Left kidney (tissue), 2 donors: Measurements from ENCODE around the gene RPL10. TPM values are rescaled to one million over a fixed set of nuclear protein-coding genes. Genes with fewer than 3 reads are reported as not detected.

Experiments used
- DNase-seq: peaks from one replicate; pipeline ENCODE4 v3.0.0-alpha.2; 2013
- polyA plus RNA-seq: library from polyadenylated mRNA; unstranded; fragments of 120-200 nt; gene quantifications from one replicate; pipeline ENCODE4 v1.2.1, GENCODE V29; 2013; ENCODE audit not compliant: insufficient read length

Gene RPL10
- polyA plus RNA-seq, 1 donor = 2,735 TPM

DNA sequence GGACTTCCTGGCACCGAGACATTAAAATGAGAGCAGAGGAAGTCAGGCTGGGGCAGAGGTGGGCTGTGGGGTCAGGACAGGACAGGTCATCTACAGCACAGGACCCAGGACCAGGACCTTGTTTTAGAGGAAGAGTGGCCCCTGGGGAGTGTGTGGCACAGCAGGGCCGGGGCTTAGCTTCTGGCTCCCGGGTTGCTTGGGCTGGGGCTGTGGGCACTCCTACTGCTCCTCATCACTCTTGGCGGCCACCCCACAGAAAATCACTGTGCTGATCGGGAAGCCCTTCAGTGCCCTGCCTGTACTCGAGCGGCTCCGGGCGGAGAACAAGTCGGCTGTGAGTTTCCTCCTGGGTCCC, 22.2 kb downstream of the RPL10 start:
- no peak for DNase-seq

DNA sequence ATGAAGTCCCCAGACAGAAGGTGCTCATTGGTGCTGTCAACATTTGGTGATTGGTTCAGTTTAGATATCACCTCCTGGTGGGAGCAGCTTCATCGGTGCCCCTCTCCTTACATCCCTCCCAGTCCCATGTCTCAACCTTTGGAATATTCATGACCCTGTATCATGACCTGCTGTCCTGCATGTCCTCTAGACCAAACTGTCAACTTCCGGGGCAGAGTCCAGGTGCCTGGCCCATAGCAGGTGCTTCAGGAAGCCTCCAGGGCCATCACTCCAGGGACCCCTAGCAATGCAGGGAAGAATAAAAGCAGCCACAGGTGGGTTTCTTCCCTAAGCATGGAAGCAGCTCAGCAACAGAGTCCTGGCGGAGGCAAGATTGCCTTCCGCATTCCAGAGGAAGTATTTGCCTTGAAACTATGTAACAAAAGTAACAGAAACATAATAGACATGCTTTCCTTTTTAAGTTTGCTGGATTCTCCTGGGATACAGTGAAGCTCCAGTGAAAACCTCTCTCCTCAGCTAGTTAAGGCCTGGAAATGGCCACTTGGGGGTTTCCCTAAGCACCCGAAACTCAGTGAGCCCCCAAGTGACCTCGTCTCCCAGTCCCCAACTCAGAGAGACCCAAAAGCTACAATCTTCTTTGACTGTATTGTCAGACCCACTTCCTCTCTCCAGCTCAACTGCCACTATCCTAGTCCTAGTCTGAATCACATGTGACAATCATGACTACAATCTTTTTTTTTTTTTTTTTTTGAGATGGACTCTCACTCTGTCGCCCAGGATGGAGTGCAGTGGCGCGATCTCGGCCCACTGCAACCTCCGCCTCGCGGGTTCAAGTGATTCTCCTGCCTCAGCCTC, 29.0 kb downstream of the RPL10 start:
- DNase-seq = no peak

DNA sequence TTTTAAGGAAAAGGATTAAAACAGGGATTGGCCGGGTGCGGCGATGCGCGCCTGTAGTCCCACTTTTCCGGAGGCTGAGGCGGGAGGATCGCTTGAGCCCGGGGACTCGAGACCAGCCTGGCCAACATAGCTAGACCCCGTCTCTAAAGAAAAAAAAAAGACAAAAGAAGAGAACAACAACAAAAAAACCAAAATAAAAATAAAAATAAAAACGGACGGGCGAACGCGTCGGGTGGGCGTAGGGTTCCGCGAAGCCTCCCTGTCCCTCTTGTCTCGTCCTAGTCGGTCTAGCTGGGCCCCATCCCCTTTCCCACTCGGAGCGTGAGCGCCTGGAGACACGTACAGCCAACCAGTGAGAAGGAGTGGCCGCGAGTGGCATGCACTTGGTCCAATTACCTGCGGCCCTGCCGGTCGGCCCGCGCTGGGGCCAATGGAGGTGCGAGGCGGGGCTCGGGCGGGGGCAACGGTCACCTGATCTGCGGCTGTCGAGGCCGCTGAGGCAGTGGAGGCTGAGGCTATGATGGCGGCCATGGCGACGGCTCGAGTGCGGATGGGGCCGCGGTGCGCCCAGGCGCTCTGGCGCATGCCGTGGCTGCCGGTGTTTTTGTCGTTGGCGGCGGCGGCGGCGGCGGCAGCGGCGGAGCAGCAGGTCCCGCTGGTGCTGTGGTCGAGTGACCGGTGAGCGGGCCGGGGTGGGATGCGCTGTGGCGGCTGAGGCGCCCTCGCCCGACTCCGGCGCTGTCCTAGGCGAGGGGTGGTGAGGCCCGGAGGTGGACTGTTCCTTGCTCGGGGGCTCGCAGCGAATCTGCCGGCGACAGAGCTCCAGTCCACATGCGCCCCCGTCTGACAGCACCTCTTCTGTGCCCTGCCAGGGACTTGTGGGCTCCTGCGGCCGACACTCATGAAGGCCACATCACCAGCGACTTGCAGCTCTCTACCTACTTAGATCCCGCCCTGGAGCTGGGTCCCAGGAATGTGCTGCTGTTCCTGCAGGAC, 30.3 kb downstream of the RPL10 start, which contains the start of gene ATP6AP1:
TSS of gene ATP6AP1 (plus strand) at position 502 of the 996 bp plus-strand sequence. CDS start at position 518, 16 bp downstream.
- peak; percentile 88 for DNase-seq

DNA sequence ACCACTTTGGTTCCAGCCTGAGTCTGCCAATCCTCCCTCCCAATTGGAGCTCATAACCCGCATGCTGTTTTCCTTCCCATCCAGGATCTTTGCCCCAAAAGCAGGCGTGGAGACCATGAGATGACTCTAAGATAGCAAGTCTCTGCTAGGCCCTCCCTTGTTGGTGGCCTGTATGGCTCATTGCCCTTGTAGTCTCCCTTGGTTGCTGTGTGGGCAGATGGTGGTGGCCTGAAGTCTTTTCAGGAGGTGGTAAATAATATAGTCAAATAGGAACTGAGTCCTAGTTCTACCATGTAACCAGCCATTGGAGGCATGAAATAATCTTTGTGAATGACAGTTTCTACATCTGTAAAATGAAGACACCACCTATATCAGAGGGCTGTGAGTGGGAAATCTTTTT, 31.5 kb downstream of the RPL10 start:
- DNase-seq = no peak

DNA sequence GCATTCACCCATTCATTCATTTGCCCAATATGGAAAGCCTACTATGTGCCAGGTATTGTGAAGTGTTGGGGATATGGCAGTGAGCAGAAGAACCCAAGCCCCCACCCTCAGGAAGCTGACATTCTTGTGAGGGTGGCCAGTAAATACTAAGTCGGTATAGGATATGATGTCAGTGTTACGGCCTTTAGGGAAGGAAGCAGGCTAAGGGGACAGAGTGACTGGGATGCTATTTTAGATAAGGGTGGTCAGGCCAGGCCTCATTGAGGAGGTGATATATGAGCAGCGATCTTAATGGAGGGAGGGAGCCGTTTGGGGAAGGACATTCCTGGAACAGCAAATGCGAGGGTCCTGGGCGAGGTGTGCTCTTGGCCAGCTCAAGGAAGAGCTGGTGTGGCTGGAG, 32.3 kb downstream of the RPL10 start:
- DNase-seq = no peak

DNA sequence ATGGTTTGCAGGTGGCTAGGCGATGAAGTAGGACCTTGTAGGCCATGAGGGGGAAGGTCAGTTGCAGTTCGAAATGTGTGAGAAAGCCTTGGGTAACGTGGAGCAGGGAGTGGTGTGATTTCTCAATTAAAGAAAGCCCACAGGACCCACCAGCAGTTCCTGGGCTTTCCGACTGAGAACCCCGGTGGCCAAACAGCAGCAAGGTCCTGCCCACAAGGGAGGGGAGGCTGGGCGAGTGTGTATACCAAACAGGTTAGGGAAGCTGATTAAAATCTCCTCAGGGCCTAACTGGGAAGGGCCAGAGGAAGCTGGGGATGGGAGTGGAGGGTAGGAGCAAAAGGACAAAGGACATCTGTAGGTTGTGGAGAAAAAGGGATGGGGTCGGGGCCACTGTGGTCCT, 32.7 kb downstream of the RPL10 start:
- no peak for DNase-seq

DNA sequence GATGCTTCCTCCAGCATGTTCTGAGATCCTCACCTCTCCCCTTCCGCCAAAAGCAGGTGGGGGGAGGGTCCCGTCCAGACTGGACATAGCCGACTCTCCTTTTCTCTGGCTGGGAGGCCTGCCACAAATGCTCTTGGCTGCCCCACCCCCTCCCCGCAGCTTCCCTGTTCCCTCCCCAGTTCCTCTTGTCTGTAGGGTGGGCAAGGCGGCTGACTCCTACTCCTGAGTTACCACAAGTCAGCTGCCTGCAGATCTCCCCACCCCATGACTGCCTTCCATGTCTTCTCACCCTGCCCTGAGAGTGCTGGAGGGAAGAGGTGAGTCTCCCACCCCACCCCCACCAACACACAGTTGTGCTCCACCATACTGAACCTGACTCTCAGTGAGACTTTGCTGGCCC, 33.2 kb downstream of the RPL10 start:
- DNase-seq = no peak

DNA sequence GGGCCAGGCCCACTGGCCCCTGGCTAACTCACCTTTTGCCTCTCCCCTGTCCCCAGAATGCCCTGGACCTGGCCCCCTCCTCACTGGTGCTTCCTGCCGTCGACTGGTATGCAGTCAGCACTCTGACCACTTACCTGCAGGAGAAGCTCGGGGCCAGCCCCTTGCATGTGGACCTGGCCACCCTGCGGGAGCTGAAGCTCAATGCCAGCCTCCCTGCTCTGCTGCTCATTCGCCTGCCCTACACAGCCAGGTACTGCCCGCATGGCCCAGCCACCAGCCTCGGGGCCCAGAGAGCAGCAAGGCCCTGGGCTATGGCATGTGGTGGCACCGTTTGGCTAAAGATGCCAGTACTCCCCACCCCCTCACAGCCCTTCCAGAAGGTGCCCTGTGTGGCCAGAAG, 34.0 kb downstream of the RPL10 start:
- no peak for DNase-seq

DNA sequence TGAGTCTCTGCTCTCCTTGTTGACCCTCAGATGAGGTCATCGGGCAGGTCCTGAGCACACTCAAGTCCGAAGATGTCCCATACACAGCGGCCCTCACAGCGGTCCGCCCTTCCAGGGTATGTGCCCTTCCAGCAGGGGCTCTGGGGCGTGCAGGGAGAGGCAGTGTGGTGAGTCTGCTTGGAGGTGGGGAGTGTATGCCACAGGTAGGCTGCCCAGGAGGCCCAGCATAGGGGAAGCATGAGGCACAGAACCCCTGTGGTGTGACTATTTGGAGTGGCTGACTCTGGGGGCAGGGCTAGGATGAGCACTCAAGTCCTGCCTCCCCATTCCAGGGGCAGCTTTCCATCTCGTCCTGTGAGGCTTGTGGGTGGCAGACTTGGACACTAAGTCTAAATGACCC, 35.4 kb downstream of the RPL10 start:
- DNase-seq = no peak

DNA sequence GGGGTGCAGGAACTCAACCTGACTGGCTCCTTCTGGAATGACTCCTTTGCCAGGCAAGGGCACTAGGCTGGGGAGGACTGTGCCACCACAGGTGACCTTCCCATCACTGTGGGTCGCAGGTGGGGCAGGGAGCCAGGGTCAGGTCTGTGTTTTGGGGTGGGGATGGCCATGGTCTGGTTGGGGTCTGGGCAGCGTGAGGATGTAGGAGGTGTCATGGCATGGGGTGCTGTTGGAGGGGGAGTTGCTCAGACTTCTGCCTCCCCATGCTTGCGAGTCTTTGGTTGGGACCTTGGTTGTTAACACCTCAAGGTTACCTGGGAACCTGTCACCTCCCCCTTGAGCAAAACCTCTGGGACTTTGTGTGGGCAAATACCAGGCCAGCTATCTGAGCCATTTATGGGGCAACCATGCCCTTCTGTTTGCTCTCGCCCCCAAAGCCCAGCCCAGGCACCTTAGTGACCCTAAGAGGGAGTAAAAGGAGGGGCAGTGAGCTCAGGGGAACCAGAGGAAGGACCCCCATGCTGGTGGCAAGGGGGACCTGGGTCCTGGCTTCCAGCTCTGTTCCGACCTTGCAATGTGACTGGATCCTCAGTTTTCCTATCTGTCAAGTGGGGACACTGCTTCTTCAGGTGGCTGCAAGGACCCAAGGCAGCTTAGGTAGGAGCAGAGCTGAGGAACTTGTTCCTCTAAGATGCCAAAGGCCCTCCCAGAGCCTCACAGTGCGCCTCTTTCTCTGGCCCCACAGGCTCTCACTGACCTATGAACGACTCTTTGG, 36.4 kb downstream of the RPL10 start:
- DNase-seq = no peak

DNA sequence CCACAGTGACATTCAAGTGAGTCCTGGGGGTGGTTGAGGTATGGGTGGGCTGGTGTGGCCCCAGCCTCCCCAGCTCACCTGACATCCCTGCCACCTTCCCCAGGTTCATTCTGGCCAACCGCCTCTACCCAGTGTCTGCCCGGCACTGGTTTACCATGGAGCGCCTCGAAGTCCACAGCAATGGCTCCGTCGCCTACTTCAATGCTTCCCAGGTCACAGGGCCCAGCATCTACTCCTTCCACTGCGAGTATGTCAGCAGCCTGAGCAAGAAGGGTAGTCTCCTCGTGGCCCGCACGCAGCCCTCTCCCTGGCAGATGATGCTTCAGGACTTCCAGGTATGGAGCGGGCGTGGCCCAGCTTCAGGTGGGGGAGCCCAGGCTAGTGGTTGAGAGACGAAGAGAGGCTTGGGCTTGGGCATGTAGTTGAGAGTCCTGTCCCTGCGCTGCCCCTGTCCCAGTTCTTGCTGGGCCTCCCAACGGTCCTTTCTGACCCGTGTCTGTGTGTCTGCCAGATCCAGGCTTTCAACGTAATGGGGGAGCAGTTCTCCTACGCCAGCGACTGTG, 37.1 kb downstream of the RPL10 start:
- no peak for DNase-seq

DNA sequence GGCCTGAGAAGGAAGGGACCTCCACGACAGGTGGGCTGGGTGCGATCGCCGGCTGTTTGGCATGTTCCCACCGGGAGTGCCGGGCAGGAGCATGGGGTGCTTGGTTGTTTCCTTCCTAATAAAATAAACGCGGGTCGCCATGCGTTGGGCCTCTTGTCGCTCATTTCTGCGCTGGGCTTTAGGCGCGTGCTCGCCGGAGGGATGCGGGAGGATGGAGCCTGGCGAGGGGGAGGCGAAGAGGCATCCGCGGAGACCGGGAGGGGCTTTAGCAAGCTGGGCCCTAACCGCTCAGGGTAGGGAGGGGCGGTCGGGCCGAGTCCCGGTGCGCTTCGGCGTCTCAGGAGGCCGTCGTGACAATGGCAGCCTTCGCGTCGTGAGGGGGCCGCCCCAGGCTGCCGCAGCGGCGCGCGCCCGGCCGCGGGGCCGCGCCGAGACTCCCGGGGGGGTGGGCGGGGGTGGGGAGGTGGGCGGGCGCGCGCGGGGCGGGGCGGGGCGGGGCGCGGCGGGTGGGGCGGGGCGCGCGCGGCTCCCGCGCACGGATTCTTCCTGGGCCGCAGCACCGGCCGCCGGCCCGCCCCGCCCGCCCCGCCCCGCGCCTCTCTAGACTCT, 38.3 kb downstream of the RPL10 start:
- DNase-seq = no peak

DNA sequence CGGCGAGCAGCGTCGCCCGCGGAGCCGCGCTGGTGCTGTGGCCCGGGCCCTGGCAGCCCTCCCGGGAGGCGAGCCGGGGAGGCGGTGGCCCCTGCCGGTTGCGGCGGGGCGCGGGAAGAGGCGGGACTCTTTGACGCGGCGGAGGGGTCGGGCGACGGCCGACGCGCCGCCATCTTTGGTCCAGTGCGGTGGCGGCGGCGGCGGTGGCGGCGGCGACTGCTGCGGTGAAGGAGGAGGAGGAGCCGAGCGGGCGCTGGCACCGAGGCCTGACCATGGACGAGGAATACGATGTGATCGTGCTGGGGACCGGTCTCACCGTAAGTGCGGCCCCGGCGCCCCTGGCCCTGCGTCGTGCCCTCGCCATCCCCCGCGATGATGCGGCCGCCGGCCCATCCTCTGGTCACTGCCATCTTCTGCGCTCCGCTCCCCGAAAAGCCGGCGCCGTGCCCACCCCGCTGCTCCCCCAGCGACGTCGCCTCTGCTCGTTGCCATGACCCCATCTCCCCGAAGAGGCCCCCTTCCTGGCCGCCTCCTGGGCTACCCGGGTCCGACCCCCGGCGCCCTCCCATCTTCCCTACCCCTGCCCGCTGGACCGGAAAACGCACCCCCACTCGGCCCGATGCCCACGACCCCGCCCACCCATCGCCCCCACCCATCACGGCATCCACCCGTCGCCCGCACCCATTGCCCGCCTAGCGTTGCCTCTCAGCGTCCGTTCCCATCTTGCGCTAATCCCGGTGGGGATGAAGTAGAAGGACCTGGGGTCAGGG, 39.0 kb downstream of the RPL10 start, which contains the start of gene GDI1:
TSS of gene GDI1 (plus strand) at position 172 of the 770 bp plus-strand sequence. CDS start at position 273, 101 bp downstream.
- DNase-seq = no peak

DNA sequence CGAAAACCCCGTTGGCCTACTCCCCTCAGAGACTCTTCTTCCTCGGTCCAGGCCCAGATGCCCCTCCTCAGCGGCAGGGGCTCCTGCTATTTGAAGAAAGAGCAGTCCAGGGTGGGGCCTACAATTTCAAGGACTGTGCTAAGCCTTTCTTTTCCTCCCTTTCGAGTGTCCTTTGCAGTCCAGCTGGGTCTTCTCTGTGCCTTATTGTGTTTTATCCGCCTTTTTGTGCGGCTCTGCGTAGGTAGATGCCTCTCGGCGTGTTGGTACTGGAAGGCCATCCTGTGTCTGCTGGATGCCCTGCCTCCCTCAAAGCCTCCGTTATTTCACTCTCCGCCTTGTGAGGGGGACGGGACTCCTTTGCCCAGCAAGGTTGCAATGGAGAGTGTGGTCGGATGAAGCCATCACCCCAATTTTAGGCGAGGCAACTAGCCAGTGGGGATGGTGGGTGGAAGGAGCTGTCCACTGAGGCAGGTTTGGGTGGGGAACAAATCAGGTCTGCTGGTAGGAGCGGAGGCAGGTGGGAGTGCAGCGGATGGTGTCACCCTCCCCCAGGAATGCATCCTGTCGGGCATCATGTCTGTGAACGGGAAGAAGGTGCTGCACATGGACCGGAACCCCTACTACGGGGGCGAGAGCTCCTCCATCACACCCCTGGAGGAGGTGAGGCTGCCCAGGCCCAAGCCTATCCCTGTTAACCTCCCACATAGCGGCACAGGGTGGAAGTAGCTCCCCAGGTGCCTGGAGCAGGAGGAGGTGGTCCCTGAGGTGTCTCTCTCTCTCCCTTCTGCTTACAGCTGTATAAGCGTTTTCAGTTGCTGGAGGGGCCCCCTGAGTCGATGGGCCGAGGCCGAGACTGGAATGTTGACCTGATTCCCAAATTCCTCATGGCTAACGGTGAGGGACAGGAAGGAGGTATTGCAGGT, 40.1 kb downstream of the RPL10 start:
- DNase-seq = no peak

DNA sequence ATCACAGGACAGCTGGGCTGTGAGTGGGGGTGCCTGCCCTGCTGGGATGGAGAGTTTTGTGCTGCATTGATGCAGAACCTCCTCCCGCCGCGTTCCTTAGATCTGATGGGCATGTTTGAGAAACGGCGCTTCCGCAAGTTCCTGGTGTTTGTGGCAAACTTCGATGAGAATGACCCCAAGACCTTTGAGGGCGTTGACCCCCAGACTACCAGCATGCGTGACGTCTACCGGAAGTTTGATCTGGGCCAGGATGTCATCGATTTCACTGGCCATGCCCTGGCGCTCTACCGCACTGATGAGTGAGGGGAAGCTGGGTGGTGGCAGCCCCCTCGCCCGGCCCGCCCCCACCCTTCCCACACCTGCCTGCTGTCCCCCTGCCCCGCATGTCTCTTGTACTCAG, 41.7 kb downstream of the RPL10 start:
- DNase-seq = no peak

DNA sequence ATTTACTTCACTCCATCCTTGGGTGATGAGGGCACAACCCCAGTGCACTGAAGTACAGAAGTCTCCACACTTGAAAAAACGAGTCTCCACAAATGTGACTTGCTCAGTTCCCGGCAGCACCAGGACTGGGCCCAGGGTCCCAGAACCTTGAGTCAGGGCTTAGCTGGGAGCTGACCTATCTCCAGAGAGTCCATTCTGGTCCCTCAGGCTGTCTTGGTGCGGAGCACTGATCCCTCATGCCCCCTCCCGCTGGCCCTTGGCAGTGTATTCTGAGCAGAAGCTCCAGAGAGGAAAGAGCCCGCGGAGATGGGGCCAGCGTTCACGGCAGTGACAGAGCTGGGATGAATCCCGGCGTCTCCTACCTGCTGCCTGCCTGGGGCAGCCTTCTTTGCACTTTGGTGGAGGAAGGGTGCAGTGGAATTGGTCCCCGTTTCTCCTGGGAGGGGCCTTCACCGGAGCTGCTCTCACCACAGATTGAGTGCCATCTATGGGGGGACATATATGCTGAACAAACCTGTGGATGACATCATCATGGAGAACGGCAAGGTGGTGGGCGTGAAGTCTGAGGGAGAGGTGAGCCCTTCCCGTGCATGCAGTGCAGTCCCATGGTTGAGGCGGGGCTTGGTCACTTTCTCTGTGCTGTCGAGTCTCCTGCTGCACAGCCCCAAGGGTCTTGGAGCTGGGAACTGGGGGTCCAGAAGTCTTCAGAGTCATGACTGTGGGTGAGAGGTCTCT, 42.6 kb downstream of the RPL10 start:
- no peak for DNase-seq

DNA sequence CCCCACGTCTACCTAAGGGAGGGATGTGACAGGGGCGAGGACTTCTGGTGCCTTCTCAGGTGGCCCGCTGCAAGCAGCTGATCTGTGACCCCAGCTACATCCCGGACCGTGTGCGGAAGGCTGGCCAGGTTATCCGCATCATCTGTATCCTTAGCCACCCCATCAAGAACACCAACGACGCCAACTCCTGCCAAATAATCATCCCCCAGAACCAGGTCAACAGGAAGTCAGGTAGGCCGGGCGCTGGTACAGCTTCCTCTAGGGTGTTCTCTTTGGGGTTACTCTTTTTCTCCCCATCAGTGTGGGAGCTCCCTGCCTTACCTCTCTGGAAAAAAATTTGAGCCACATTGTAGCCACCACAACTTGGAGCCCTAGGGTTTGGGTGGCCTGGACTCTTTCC, 43.4 kb downstream of the RPL10 start:
- no peak for DNase-seq

DNA sequence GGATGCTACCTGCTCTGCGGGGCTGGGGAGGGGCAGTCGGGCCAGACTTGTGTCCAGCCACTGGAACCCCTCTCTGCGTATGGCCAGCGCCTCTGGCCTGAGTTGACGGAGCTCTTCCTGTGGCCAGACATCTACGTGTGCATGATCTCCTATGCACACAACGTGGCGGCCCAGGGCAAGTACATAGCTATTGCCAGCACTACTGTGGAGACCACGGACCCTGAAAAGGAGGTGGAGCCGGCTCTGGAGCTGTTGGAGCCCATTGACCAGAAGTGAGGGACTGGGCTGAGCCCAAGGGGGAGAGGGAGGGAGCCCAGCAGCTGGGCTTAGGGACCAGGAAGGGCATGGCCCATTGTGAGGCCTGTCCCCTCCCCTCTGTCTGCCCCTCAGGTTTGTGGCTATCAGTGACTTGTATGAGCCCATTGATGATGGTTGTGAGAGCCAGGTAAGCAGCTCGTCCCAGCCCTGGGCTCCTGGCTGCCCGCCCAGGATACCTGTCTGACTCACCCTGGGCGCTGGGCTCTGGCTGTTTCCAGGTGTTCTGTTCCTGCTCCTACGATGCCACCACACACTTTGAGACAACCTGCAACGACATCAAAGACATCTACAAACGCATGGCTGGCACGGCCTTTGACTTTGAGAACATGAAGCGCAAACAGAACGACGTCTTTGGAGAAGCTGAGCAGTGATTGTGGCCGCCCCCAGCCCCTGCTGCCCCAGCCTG, 44.0 kb downstream of the RPL10 start:
- no peak for DNase-seq
